Naive thymus-derived CD8-positive, alpha-beta T cell (primary cell): ENCODE data around the gene FMNL2. TPM values are rescaled to one million over a fixed set of nuclear protein-coding genes. Genes with fewer than 3 reads are reported as not detected.

ENCODE experiments used
- ATAC-seq, 2 donors: fragments of 150-1000 bp; cut with Tn5 transposase in 1 of 2; sonication (Bioruptor Pico), chemical (Tn5 transposase) in 1 of 2; 1 replicate in 1 of 2; 2 replicates in 1 of 2; pipeline ENCODE4 v1.10.0; 2021; ENCODE audit warnings: mild to moderate bottlenecking in 2 of 2, moderate library complexity in 2 of 2
- POLR2A ChIA-PET: fragments of 350-600 bp; sonication (Branson Sonifier 250); formaldehyde crosslinking; loops from one replicate; lab custom pipeline; 2021; ENCODE audit warnings: antibody characterized with exemption; lab: Charles Lee
- DNase-seq, 10 donors: peaks; one replicate each; pipeline versions ENCODE4 v3.0.0 to v3.0.0-alpha.2; 2020 to 2022
- H3K27ac Mint-ChIP-seq, 10 donors: one replicate each; pipeline ENCODE4 v1.8.0; 2020 to 2022; ENCODE audit warnings: mild to moderate bottlenecking in 10 of 10, mixed read lengths in 10 of 10, moderate library complexity in 4 of 10, inconsistent platforms in 1 of 10
- H3K27me3 Mint-ChIP-seq, 5 donors: one replicate each; pipeline ENCODE4 v1.8.0; 2021 to 2022; ENCODE audit warnings: mixed read lengths in 5 of 5
- H3K36me3 Mint-ChIP-seq, 3 donors: one replicate each; pipeline ENCODE4 v1.8.0; 2020 to 2022; ENCODE audit warnings: mixed read lengths in 3 of 3, mild to moderate bottlenecking in 2 of 3, inconsistent platforms in 1 of 3
- H3K4me1 Mint-ChIP-seq, 4 donors: one replicate each; pipeline ENCODE4 v1.8.0; 2021 to 2022; ENCODE audit warnings: mixed read lengths in 4 of 4
- H3K4me3 Mint-ChIP-seq, 10 donors: one replicate each; pipeline ENCODE4 v1.8.0; 2020 to 2022; ENCODE audit warnings: mild to moderate bottlenecking in 10 of 10, mixed read lengths in 10 of 10, moderate library complexity in 6 of 10, inconsistent platforms in 1 of 10
- H3K9me3 Mint-ChIP-seq, 9 donors: one replicate each; pipeline ENCODE4 v1.8.0; 2020 to 2022; ENCODE audit warnings: mixed read lengths in 9 of 9, mild to moderate bottlenecking in 3 of 9, inconsistent platforms in 1 of 9, moderate library complexity in 1 of 9
- polyA plus RNA-seq, 3 donors: library from polyadenylated mRNA; unstranded; fragments of 300-500 nt; fragmentation: Illumina TruSeq; gene quantifications; one replicate each; pipeline ENCODE4 v1.2.3, GENCODE V29; 2021
- total RNA-seq, 8 experiments: library from RNA in 2 of 8; stranded (reverse) in 2 of 8; gene quantifications; one replicate each; pipeline ENCODE4 v1.2.3 and lab custom pipeline; 2021 to 2026

FMNL2 gene
- total and polyA plus RNA-seq, 5 experiments from 2014 or later = 0.05 to 0.78 (median 0.14) TPM

GRCh38 chr2:152428800-152429582, 94.0 kb downstream of the FMNL2 start:
- Mint-ChIP-seq H3K36me3 (no peaks in the 10 kb centered on the region), H3K27me3 (peaks cover 0 to 3% (median 0%) of the 10 kb centered on the region in 5 donors), H3K4me3 (no peak overlapping the region), H3K27ac (no peak overlapping the region), H3K9me3 (no peaks in the 10 kb centered on the region), H3K4me1 (peaks cover 0 to 1% (median 0%) of the 10 kb centered on the region in 4 donors)
- ATAC-seq = no peak
- DNase-seq = no peak
- POLR2A ChIA-PET = no interaction called here

- DNase-seq (no peak), ATAC-seq (no peak)
- Mint-ChIP-seq H3K36me3 (no peaks in the 10 kb centered on the region), H3K4me3 (no peak overlapping the region), H3K4me1 (peaks cover 0 to 1% (median 0%) of the 10 kb centered on the region in 4 donors), H3K27me3 (peaks cover 0 to 3% (median 0%) of the 10 kb centered on the region in 5 donors), H3K27ac (no peak overlapping the region), H3K9me3 (no peaks in the 10 kb centered on the region)
- POLR2A ChIA-PET = no interaction called here
Observed at GRCh38 chr2:152430876-152431275, 95.9 kb downstream of the FMNL2 start.

- H3K27ac Mint-ChIP-seq = no peak overlapping the region
- peaks cover 0 to 1% (median 0%) of the 10 kb centered on the region in 4 donors for H3K4me1 Mint-ChIP-seq
- H3K9me3 Mint-ChIP-seq = no peaks in the 10 kb centered on the region
- no peak overlapping the region for H3K4me3 Mint-ChIP-seq
- no peak for ATAC-seq
- POLR2A ChIA-PET = no interaction called here
- H3K27me3 Mint-ChIP-seq = peaks cover 0 to 3% (median 0%) of the 10 kb centered on the region in 5 donors
- DNase-seq = no peak
- H3K36me3 Mint-ChIP-seq = no peaks in the 10 kb centered on the region
Observed at GRCh38 chr2:152431370-152432098, 96.6 kb downstream of the FMNL2 start.

- ATAC-seq (no peak), DNase-seq (no peak)
- peaks cover 0 to 1% (median 0%) of the 10 kb centered on the region in 4 donors for H3K4me1 Mint-ChIP-seq
- H3K36me3 Mint-ChIP-seq = no peaks in the 10 kb centered on the region
- no peak overlapping the region for H3K27ac Mint-ChIP-seq
- no peaks in the 10 kb centered on the region for H3K9me3 Mint-ChIP-seq
- H3K27me3 Mint-ChIP-seq = peaks cover 0 to 3% (median 0%) of the 10 kb centered on the region in 5 donors
- H3K4me3 Mint-ChIP-seq = no peak overlapping the region
- POLR2A ChIA-PET = no interaction called here
Observed at GRCh38 chr2:152432206-152432653, 97.3 kb downstream of the FMNL2 start.

- Mint-ChIP-seq H3K9me3 (no peaks in the 10 kb centered on the region), H3K27me3 (peaks cover 0 to 3% (median 0%) of the 10 kb centered on the region in 5 donors), H3K4me3 (no peak overlapping the region), H3K4me1 (peaks cover 0 to 1% (median 0%) of the 10 kb centered on the region in 4 donors), H3K27ac (no peak overlapping the region), H3K36me3 (no peaks in the 10 kb centered on the region)
- no peak for DNase-seq
- ATAC-seq = no peak
- POLR2A ChIA-PET = no interaction called here
Observed at GRCh38 chr2:152432765-152433164, 97.8 kb downstream of the FMNL2 start.

GRCh38 chr2:152433289-152433688, 98.3 kb downstream of the FMNL2 start:
- peaks cover 0 to 6% (median 0%) of the 10 kb centered on the region in 5 donors for H3K27me3 Mint-ChIP-seq
- H3K36me3 Mint-ChIP-seq = no peaks in the 10 kb centered on the region
- no peak overlapping the region for H3K4me3 Mint-ChIP-seq
- POLR2A ChIA-PET = no interaction called here
- DNase-seq (no peak), ATAC-seq (no peak)
- H3K4me1 Mint-ChIP-seq = peaks cover 0 to 1% (median 0%) of the 10 kb centered on the region in 4 donors
- no peaks in the 10 kb centered on the region for H3K9me3 Mint-ChIP-seq
- H3K27ac Mint-ChIP-seq = no peak overlapping the region

- no peak for ATAC-seq
- Mint-ChIP-seq H3K4me1 (peaks cover 0 to 1% (median 0%) of the 10 kb centered on the region in 4 donors), H3K27ac (no peak overlapping the region), H3K4me3 (no peak overlapping the region), H3K27me3 (peaks cover 0 to 8% (median 0%) of the 10 kb centered on the region in 5 donors), H3K36me3 (no peaks in the 10 kb centered on the region), H3K9me3 (no peaks in the 10 kb centered on the region)
- POLR2A ChIA-PET = no interaction called here
- DNase-seq = no peak
Observed at GRCh38 chr2:152433791-152434190, 98.8 kb downstream of the FMNL2 start.

- POLR2A ChIA-PET = no interaction called here
- Mint-ChIP-seq H3K27ac (no peak overlapping the region), H3K9me3 (no peaks in the 10 kb centered on the region), H3K4me3 (no peak overlapping the region), H3K27me3 (peaks cover 0 to 10% (median 0%) of the 10 kb centered on the region in 5 donors), H3K4me1 (peaks cover 0 to 1% (median 0%) of the 10 kb centered on the region in 4 donors), H3K36me3 (no peaks in the 10 kb centered on the region)
- DNase-seq = no peak
- ATAC-seq = no peak
Observed at GRCh38 chr2:152434395-152435182, 99.6 kb downstream of the FMNL2 start.

- Mint-ChIP-seq H3K27ac (no peak overlapping the region), H3K27me3 (peaks cover 0 to 10% (median under 1%) of the 10 kb centered on the region in 5 donors), H3K36me3 (no peaks in the 10 kb centered on the region), H3K4me3 (no peak overlapping the region), H3K9me3 (no peaks in the 10 kb centered on the region), H3K4me1 (peaks cover 0 to 1% (median 0%) of the 10 kb centered on the region in 4 donors)
- POLR2A ChIA-PET = no interaction called here
- DNase-seq = no peak
- no peak for ATAC-seq
Observed at GRCh38 chr2:152436148-152436547, 101.2 kb downstream of the FMNL2 start.

- Mint-ChIP-seq H3K36me3 (no peaks in the 10 kb centered on the region), H3K27ac (no peak overlapping the region), H3K9me3 (peaks cover 0 to 3% (median 0%) of the 10 kb centered on the region in 9 donors), H3K4me3 (no peak overlapping the region), H3K27me3 (peaks cover 0 to 15% (median 6%) of the 10 kb centered on the region in 5 donors), H3K4me1 (no peaks in the 10 kb centered on the region)
- no peak for DNase-seq
- POLR2A ChIA-PET = no interaction called here
- ATAC-seq = no peak
Observed at GRCh38 chr2:152437276-152438108, 102.5 kb downstream of the FMNL2 start.

- DNase-seq (no peak), ATAC-seq (no peak)
- Mint-ChIP-seq H3K4me1 (no peaks in the 10 kb centered on the region), H3K9me3 (peaks cover 0 to 3% (median 0%) of the 10 kb centered on the region in 9 donors), H3K27ac (no peak overlapping the region), H3K36me3 (no peaks in the 10 kb centered on the region), H3K27me3 (peaks cover 0 to 28% (median 15%) of the 10 kb centered on the region in 5 donors), H3K4me3 (no peak overlapping the region)
- POLR2A ChIA-PET = no interaction called here
Observed at GRCh38 chr2:152440049-152440448, 105.1 kb downstream of the FMNL2 start.

GRCh38 chr2:152440460-152440859, 105.5 kb downstream of the FMNL2 start:
- H3K36me3 Mint-ChIP-seq = no peaks in the 10 kb centered on the region
- peaks cover 0 to 28% (median 15%) of the 10 kb centered on the region in 5 donors for H3K27me3 Mint-ChIP-seq
- DNase-seq (no peak), ATAC-seq (no peak)
- no peak overlapping the region for H3K27ac Mint-ChIP-seq
- H3K4me3 Mint-ChIP-seq = no peak overlapping the region
- POLR2A ChIA-PET = no interaction called here
- H3K9me3 Mint-ChIP-seq = peaks cover 0 to 3% (median 0%) of the 10 kb centered on the region in 9 donors
- no peaks in the 10 kb centered on the region for H3K4me1 Mint-ChIP-seq
